HG03342 (cell line): ENCODE data around the gene GPER1.
"Not testable (repeated sequence)": the region's sequence is repeated elsewhere in the genome, so short reads cannot be mapped to it uniquely, and the experiment has no call there.

ENCODE experiments used
- ATAC-seq: cut with Tn5 transposase; IDR thresholded peaks from one replicate; pipeline ENCODE4 v1.9.1; 2021; ENCODE audit warnings: mild to moderate bottlenecking, moderate library complexity; ENCODE audit not compliant: unreplicated experiment

The GPER1 gene

GRCh38 chr7:1068013-1068412 lies 19.9 kb upstream of the GPER1 start:
- no peak for ATAC-seq

GRCh38 chr7:1068619-1069018 lies 19.3 kb upstream of the GPER1 start:
- ATAC-seq: no peak

- ATAC-seq: no peak
Observed at GRCh38 chr7:1070544-1071011, 17.3 kb upstream of the GPER1 start.

- ATAC-seq: no peak
Observed at GRCh38 chr7:1071731-1072254, 16.1 kb upstream of the GPER1 start.

- no peak for ATAC-seq
Observed at GRCh38 chr7:1073142-1073977, 14.6 kb upstream of the GPER1 start.

- ATAC-seq: not testable (repeated sequence)
Observed at GRCh38 chr7:1074018-1074417, 13.9 kb upstream of the GPER1 start.

GRCh38 chr7:1074593-1075431 lies 13.1 kb upstream of the GPER1 start:
- no peak for ATAC-seq

GRCh38 chr7:1076184-1077072 lies 11.5 kb upstream of the GPER1 start:
- ATAC-seq: no peak

- no peak for ATAC-seq
Observed at GRCh38 chr7:1078519-1078918, 9.4 kb upstream of the GPER1 start.

GRCh38 chr7:1078985-1079384 lies 8.9 kb upstream of the GPER1 start:
- ATAC-seq: no peak

- ATAC-seq: no peak
Observed at GRCh38 chr7:1079546-1079945, 8.4 kb upstream of the GPER1 start.

- ATAC-seq: no peak
Observed at GRCh38 chr7:1080252-1080920, 7.5 kb upstream of the GPER1 start.

GRCh38 chr7:1080921-1081255 lies 7.0 kb upstream of the GPER1 start:
- ATAC-seq: no peak

GRCh38 chr7:1081336-1081735 lies 6.6 kb upstream of the GPER1 start:
- ATAC-seq: no peak

GRCh38 chr7:1081931-1082401 lies 5.9 kb upstream of the GPER1 start:
- ATAC-seq: no peak

GRCh38 chr7:1083729-1084657 lies 3.9 kb upstream of the GPER1 start:
- no peak for ATAC-seq

- ATAC-seq: no peak
Observed at GRCh38 chr7:1085266-1085665, 2.6 kb upstream of the GPER1 start.

- no peak for ATAC-seq
Observed at GRCh38 chr7:1085910-1086421, 1.9 kb upstream of the GPER1 start.
